GM18873 (cell line): ENCODE results near the gene TLX3.

Experiments
- ATAC-seq: cut with Tn5 transposase; IDR thresholded peaks from one replicate; pipeline ENCODE4 v1.9.1; 2021; ENCODE audit warnings: mild to moderate bottlenecking, moderate library complexity, moderate number of reproducible peaks; ENCODE audit not compliant: unreplicated experiment, low FRiP score

The TLX3 gene

DNA sequence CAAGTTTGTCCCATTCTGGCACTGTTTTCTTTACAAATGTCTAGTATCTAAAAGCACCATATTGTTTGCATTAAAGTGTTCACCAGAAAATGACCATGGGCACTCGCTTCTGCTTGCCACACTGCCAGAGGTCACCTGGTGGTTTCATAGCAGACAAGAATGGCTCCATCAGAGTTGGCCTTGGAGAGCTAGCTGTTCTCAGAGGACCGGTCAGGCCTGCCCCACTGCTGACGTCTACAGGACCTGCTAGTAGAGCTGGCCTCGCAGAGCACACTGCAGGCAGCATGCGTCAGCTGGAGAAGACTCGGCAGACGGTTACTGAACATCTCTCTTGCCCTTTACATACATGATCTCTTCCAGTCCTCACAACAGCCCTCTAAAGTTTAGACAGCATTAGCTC is 8.7 kb upstream of the TLX3 start:
- no peak for ATAC-seq

DNA sequence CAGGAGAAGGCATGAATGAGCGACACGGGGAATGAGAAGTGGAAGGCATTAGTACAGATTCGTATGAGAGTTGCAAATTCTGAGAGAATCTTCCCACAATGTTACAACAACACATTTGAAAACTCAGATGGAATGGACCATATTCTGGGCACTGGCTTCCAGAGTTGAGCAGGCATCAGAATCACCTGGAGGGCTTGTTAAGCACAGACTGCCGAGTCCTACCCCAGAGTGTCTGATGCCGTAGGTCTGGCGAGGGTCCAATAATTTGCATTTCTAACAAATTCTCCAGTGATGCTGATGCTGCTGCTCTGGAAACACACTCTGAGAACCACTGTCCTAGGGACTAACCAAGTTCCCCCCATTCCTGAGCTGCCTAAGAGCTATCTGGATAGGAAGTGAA is 2.9 kb upstream of the TLX3 start:
- ATAC-seq = no peak

DNA sequence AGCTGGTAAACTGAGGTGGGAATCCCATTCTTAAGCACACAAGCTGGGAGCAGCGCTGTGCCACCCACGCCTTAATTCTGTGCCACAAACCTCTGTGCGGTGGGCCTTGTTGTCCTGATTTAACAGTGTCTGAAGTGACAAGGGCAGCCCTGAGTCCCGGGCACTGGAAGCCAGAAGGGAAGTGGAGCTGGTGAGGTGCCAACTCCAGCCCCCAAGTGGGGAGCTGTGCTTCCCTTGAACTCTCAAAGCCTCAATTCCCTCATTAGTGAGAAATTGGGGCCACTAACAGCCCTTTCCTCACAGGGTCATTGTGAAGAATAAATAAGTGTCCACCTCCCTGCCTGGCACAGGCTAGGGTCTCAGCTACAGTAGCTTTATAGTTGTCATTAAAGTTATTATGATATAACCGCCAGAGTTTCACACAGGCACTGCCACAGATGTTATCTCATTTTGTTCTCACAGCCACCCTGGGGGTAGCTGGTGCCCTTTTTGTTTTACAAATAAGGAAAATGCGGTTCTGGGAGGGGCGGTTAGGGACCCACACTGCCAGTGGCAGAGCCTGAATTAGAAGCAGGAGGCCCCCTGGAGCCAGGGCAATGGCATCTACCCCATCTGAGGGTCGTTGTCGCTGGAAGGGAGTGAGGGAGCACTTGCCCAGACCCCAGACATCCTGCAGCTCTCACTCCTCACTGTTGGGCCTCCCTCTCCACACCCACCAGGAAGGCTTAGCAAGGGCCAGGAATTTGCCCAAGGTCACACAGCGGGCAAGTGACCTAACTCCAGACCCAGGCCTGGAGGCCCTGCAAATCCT is 2.1 kb upstream of the TLX3 start:
- ATAC-seq = no peak

DNA sequence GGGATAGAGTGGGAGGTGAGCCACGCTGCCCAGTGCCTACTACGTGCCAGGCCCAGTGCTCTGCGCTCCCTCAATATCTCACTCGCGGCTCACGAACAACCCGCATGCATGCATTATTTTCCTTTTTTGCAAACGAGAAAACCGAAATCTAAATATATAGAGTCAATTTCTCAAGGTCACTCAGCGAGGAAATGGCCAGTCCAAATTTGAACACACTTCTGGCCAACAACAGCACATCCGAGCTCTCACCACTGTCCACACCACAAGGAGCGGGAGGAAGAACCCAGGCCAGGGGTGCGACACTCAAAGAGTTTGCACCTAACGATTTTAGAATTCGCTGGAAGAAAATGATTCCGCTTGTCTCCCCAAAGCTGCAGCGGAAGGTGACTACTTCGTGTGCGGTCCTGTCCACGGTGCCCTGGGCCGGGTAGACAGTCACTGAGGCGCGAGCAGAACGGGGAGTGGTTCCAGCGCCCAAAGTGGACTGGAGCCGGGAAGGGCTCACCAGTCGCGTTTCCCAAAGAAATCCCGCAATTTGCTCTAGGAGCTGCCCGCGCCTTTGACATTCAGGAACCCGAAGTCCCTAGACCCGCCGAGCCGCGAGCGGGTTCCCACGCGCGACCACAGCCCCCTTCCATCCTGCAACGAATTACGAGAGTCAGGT is 1.1 kb upstream of the TLX3 start:
- no peak for ATAC-seq

DNA sequence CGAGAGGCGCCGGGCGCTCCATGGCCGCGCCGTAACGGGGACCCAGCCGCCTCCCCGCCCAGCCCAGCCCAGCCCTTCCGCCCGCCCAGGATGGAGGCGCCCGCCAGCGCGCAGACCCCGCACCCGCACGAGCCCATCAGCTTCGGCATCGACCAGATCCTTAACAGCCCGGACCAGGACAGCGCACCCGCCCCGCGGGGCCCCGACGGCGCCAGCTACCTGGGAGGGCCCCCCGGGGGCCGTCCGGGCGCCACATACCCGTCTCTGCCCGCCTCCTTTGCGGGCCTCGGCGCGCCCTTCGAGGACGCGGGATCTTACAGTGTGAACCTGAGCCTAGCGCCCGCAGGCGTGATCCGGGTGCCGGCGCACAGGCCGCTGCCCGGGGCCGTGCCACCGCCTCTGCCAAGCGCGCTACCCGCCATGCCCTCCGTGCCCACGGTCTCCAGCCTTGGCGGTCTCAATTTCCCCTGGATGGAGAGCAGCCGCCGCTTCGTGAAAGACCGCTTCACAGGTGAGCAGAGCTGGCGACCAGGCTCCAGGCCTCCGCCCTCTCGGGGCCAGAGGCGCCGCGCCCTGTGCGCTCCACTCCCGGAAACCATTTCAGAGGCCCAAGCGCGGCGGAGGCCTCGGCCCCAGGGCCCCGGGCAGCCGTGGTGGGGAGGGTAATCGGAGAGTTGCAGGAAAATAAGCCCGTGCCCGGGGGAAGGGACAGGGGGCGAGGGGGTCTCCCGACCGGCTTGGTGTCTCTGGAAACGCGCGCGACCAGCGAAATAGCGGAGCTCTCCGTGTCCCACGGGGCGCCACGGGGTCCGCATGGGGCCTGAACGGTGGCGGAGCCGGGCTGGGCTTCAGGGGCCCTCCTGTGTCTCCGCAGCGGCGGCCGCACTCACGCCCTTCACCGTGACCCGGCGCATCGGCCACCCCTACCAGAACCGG is 496 bp downstream of the TLX3 start:
- no peak for ATAC-seq

DNA sequence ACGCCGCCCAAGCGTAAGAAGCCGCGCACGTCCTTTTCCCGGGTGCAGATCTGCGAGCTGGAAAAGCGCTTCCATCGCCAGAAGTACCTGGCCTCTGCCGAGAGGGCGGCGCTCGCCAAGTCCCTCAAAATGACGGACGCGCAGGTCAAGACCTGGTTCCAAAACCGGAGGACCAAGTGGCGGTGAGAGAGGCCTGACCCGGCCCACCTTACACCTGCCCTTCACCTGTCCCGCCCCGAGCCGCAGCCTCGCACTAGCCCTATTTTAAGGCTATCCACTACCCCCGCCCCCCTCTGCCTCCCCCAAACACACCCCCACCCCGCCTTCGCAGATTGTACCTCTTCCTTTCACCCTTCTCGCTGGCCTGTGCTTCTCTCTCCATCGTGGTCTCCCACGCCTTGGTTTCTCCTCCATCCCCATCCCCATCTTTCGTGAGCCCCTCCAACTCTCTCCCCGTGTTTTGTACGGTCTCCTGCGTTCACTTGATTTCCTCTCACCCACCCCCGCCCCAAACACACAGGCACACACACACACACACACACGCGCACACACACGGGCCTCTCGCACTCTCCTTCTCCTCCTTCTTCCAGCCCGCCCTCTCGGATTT is 1.3 kb downstream of the TLX3 start:
- ATAC-seq = no peak

DNA sequence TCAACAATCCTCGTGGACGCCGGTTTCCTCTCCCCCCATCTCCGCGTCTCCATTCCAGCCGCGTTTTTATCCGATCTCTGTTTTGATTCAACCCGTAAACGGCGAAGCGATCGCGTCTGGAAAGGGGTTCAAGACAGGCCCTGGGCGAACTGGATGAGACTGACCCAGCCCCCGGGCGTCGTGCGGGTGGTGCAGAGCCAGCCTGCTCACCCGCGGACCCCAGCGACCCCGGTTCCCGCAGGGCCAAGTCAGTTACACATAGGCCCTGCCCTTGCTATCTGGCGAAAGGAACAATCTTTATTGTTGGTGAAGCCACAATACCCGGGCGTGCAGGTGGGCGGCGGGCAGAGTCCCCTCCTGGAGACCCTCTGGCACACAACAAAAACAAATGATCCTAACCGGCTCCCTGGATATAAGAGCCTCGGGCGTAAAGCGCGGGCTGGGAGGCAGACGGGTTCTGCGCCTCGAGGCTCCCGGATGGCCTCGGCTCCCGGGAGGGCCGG is 1.8 kb downstream of the TLX3 start:
- ATAC-seq = no peak

DNA sequence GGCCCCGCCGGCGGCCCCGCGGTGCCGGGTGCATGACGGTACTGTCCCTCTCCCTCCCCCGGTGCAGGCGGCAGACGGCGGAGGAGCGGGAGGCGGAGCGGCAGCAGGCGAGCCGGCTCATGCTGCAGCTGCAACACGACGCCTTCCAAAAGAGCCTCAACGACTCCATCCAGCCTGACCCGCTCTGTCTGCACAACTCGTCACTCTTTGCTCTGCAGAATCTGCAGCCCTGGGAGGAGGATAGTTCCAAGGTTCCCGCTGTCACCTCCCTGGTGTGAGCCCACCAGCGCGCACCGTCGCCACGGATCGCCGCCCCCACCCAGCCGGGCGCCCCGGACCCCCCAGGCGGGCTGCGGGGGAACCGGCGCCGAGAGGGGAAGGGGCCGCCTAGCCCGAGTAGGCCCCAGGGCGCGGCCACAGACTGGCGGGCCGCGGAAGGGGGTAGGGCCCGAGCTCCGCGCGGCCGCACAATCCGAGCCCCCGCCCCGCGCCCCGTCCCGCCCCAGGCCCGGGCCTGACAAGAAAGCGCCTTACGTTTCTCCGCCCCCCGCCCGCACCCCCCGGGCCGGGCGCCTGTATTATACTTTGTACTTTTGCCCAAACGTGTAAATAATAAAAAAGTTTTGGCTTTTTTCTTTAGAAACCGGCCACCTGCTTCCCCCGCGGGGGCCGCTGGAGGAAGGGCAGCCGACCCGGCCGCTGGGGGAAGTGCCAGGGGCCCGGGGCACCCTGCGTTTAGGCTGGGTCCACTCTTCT is 2.5 kb downstream of the TLX3 start:
- ATAC-seq = no peak

DNA sequence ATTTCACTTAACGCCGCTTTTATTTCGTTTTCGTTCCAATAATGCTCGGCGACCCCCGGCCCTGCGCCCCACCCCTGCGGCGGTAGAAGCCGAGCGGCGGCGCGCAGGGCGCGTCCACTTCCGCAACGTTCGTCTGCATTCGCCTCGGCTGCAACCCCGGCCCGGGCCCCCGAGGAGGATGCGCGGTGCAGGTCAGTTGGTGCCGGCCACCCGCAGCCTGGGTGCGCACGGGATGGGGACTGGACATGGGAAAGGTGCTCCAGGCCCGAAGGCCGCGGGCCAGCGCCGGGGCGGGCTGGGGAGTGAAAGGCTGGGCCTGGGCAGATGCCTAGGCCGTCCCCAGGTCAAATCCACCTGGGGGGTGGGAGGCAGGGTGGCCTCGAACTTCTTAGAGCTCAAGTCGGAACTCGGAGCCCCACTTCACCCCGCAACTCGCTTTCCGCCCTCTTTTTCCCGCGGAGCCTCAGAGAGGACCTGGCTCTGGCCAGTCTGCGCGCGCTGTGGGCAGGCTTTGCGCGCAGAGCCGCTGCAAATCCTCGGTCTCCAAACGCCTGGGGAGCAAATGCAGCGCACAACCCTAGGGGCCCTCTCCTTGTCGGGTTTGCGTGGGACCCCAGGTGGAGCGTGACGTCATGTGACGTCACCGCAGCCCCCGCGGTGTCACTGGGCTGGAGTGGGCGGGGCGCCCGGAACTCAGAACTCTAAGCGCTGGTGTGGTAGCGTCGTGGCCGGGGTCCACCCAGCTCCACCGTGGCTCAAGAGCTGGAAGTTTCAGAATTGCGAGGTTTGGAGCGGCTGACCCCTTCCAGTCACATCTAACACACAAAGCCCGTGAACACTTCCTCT is 3.3 kb downstream of the TLX3 start:
- no peak for ATAC-seq

DNA sequence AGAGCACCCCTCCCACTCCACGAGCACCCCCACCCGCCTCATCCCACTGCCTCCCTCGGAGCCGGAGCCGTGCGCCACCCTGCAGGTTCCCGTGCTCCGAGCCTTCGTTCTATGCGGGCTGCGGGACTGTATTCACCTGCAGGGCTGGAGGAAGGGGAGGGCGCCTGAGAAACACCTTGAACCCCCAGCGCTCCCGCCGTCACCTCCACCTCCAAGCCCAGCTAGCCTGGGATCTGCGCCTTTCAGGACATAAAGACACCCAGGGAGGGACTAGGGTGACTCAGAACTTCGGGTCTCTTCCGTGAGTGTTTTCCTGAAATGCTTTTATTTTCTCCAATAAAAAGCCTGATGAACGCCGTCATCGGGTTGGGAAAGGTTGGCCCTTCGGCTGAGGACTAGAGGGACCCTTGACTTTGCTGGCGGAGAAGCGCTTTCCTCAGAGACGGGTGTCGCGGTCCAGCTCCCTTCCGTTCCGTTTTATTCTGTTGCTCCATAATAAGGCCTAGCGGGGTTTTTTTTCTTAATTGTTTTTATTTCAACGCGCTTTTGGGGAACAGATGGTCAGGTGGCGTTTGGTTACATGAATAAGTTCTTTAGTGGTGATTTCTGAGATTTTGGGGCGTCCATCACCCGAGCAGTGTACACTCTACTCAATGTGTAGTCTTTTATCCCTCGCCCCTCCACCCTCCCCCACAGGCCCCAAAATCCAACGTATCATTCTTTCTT is 4.6 kb downstream of the TLX3 start:
- no peak for ATAC-seq

DNA sequence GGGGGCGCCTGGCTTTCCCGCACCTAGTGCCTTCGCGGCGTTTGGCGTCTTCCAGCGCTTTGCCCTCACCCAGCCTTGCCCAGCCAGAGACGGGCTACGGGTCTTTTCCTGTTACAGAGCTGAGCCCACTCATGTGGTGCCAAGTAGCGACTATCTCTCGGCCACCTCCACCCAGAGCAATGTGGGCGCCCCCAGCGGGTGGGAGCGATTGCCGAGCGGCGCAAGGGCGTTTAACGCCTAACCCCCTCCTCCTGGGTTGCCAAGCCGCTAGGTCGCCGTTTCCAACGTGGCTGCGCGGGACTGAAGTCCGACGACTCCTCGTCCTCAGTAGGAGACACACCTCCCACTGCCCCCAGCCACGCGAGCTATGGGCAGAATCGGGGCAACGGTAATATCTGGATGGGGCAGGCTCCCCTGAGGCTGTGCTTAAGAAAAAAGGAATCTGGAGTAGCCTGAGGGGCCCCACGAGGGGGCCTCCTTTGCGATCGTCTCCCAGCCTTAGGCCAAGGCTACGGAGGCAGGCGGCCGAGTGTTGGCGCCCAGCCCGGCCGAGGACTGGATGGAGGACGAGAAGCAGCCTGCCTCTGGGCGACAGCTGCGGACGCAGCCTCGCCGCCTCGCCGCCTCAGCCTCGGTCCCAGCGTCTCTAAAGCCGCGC is 5.8 kb downstream of the TLX3 start:
- ATAC-seq = no peak

DNA sequence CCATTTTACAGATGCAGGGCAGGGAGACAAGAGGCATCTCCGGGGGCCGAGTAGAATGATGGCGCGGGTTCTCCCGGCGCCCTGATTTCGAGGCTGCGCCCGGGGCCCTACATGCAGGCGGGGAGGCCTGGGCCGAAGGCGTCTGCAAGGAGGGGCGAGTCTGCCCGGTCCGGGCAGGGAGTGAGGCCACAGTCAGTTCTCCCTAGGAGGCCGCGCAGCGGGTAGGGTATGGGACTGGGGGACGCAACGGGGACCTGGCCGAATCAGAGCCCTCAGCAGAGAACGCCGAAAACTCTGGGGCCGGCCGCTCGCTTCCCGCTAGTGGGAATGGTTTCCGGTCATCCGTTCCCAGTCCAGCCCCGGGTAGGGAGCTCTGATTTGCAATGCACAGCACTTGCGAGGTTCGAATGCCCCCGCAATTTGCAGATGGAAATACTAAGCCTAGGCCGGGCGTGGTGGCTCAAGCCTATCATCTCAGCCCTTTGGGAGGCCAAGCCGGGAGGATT is 6.4 kb downstream of the TLX3 start:
- no peak for ATAC-seq

DNA sequence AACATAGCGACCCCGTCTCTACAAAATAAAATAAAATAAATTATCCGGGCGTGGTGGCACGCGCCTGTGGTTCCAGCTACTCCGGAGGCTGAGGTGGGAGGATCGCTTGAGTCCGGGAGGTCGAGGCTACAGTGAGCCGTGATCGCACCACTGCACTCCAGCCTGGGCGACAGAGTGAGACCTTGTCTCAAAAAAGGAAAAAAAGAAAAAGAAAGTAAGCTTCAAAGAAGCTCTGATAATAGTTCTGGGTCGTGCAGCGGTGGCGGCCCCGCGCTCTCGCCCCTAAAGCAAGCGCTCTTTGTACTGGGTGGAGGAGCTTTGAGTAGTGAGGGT is 6.8 kb downstream of the TLX3 start:
- no peak for ATAC-seq

DNA sequence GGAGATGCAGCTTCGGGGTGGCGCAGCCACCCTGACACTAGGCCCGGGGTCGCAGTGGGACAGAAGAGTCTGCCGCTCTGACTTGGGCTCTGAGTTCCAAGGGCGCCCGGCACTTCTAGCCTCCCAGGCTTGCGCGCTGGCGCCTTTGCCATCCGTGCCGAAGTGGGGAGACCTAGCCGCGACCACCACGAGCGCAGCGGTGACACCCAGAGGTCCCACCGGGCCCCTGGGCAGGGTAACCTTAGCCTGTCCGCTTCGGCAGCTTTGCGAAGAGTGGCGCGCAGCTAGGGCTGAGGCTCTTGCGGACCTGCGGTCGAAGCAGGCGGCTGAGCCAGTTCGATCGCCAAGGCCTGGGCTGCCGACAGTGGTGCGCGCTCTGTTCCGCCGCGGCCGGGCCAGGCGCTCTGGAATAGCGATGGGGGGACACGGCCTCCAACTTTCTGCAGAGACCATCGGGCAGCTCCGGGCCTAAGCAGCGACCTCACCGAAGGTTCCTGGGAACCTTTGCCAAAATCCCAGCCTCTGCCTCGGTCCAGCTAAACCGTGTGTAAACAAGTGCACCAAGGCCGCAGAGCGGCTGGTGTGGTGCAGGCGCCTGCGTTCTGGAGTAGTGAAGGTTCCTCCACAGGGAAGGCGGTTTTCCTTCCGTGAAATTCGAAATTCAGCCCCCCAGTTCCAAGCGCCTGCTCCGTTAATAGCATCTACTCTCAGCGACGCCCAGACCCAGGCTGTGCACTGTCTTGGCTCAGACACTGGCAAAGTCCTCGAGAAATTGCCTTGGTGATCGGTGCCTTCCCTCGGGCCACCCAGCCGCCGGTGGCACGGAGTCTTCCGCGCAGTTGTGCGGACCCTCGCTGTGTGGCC is 7.4 kb downstream of the TLX3 start:
- ATAC-seq = no peak

DNA sequence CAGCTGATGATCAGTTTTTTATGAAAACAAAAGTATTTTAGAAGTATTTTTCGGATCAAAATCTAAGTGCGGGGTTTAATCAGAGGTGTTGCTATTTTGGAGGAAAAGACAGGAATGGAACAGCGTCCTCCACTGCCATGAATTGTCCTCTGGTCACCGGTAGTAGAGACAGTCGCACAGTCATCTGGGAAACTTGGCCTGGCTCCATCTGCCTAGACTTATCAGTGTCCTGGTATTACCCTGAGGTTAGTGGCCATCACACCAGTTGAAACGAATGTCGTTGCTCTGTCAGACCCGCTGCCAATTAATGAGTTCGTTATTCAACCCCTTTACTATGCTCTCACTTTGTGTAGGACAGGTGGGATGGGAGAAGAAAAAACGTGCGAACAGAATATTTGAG is 8.2 kb downstream of the TLX3 start:
- no peak for ATAC-seq

DNA sequence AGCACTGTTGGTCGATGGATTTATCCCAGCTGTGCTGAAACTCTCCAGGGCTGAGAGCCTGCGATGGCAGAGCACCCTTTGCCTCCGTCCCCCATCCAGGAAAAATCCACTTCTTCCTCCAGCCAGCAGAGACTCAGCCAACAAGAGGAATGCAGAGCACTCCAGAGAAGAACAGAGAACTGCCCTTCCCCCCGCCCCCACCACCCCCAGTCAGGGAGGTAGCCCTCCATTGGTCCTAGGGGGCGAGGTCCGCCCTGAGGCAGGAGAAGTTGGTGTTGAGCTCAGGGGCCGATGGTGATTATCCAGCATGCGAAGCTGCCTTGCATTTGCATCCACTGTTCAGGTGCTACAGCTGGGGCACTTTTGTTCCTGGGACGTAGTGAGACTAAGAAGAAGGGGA is 9.0 kb downstream of the TLX3 start:
- no peak for ATAC-seq

DNA sequence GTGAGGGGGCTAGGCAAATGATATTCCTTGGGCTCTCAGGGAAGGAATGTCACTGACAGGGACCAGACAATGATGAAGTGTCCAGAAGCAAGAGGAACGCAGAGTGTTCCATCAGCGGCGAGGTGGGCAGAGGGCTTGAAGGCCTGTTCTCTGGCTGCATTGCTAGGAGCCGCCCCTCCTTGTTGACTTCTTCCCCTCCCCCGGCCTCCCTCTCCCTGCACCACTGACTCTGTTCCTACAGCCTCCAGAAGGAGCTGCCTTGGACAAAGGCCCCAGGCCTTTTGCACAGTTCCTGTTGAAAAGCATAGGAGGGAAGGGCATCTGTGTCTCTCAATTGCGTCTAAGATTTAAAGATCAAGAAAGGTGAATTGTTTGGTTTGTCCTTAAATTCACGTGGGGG is 12.4 kb downstream of the TLX3 start:
- ATAC-seq = no peak
